Aorta (tissue), 5 donors: Measurements from ENCODE around the gene KNDC1. TPM values are rescaled to one million over a fixed set of nuclear protein-coding genes. Genes with fewer than 3 reads are reported as not detected.

Source experiments
- ATAC-seq: fragments of 200-7000 bp; cut with Tn5 transposase; one replicate; pipeline ENCODE4 v1.9.1; 2022; ENCODE audit warnings: moderate library complexity; ENCODE audit not compliant: low FRiP score
- DNase-seq, 2 donors: peaks; one replicate each; pipeline ENCODE4 v3.0.0-alpha.2; 2020
- H3K27ac ChIP-seq, 2 donors: one replicate each; pipeline ENCODE4 v1.5.1; 2013; ENCODE audit warnings: low read length in 2 of 2, mild to moderate bottlenecking in 2 of 2, moderate library complexity in 2 of 2, control low read depth in 1 of 2, inconsistent platforms in 1 of 2, low read depth in 1 of 2
- H3K27me3 ChIP-seq, 2 donors: one replicate each; pipeline ENCODE4 v1.6.1; 2013; ENCODE audit warnings: control low read depth in 1 of 2, low read length in 1 of 2, mild to moderate bottlenecking in 1 of 2, moderate library complexity in 1 of 2; ENCODE audit not compliant: insufficient read depth in 2 of 2, control insufficient read depth in 1 of 2
- H3K36me3 ChIP-seq, 2 donors: one replicate each; pipeline ENCODE4 v1.6.1; 2013; ENCODE audit warnings: control low read depth in 1 of 2, low read length in 1 of 2, mild to moderate bottlenecking in 1 of 2; ENCODE audit not compliant: insufficient read depth in 2 of 2, control insufficient read depth in 1 of 2
- H3K4me1 ChIP-seq, 2 donors: one replicate each; pipeline ENCODE4 v1.6.1; 2013; ENCODE audit warnings: low read length in 2 of 2, control low read depth in 1 of 2, mild to moderate bottlenecking in 1 of 2, moderate library complexity in 1 of 2; ENCODE audit not compliant: insufficient read depth in 2 of 2, control insufficient read depth in 1 of 2
- H3K4me3 ChIP-seq, 2 donors: one replicate each; pipeline ENCODE4 v1.5.1; 2013; ENCODE audit warnings: low read length in 2 of 2, control low read depth in 1 of 2, mild to moderate bottlenecking in 1 of 2
- H3K9me3 ChIP-seq: one replicate; pipeline ENCODE4 v1.6.1; 2013; ENCODE audit warnings: mild to moderate bottlenecking, low read length; ENCODE audit not compliant: control insufficient read depth
- WGBS, 2 donors: extraction: QIAGEN DNeasy Blood & Tissue Kit; methylation state at CpG; one replicate each; pipeline ENCODE4 v1.1.7; 2013; 5-methylcytosine and 5-hydroxymethylcytosine counted together
- intact Hi-C, 2 donors: fragments of 100-400 bp; cut with DNase I; formaldehyde crosslinking; loops; one replicate each; pipeline versions ENCODE4 v1.14.2 to v1.15.0; 2022
- polyA plus RNA-seq, 2 donors: library from polyadenylated mRNA; stranded (reverse); fragments of 200-250 nt; gene quantifications; one replicate each; pipeline ENCODE4 v1.2.3, GENCODE V29; 2013
- total RNA-seq, 2 donors: library from RNA; stranded (reverse); fragmentation: NEBNext Ultra II Directional; extraction: Animal tissue kit (Norgen Biotek cat#: 25700); gene quantifications; one replicate each; pipeline ENCODE4 v1.2.1, GENCODE V29; 2021
- donor health status: healthy with polysubstance abuse.
- donor health status: Bipolar disorder and iron deficiency.
- donor health status: DM: no; HTN: no; CAD: no.
- donor health status: DM: no; HTN: no; CAD: no.
- donor health status: DM: yes; HTN: yes; CAD: no.

KNDC1 gene
- total and polyA plus RNA-seq, 4 donors, result 0.05 to 0.36 (median 0.19) TPM

DNA sequence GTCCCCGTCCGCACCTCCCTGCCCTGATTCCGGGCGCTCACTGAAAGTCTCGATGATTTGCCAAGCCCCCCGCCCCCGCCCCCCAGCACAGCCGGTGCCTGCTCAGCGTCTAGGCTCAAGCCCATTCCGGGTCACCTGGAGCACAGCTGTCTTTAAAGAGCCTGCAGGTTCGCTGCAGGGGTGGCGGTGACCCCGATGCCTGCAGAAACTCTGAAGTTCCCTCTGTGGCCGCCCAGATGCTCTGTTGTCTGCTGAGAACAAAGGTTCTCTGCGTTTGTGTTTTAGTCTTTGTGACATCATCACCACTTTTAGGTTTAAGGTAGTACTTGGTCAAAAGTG is 78.4 kb downstream of the KNDC1 start:
- H3K4me3 ChIP-seq, result no peak overlapping the region
- 9 to 15% methylated on average over 15 of the region's 15 CpGs for whole genome bisulfite sequencing, 2 donors
- no peaks in the 10 kb centered on the region for H3K4me1 ChIP-seq
- H3K27ac ChIP-seq, result no peak overlapping the region
- no peaks in the 10 kb centered on the region for H3K36me3 ChIP-seq
- no peak for ATAC-seq
- DNase-seq, result no peak
- H3K27me3 ChIP-seq, result no peaks in the 10 kb centered on the region
- intact Hi-C loops, result no loop called here
- H3K9me3 ChIP-seq, result no peaks in the 10 kb centered on the region

DNA sequence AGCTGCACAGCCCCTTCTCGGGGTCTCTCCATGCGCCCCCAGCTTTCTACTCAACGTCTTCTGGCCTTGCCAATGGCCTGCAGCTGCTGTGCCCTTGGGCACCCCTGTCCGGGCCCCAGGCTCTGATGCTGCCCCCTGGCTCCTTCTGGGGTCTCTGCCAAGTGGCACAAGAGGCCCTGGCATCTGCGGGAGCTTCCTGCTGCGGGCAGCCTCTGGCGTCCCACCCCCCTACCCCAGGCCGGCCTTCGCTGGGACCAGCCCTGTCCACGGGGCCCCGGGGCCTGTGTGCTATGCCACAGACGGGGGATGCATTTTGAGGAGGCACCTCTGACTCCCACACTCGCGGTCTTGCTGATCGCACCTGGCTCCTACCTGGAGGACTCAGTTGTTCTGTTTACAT is 80.0 kb downstream of the KNDC1 start:
- Histone ChIP-seq H3K4me3 (no peak overlapping the region), H3K4me1 (no peaks in the 10 kb centered on the region), H3K27me3 (no peaks in the 10 kb centered on the region), H3K36me3 (no peaks in the 10 kb centered on the region), H3K9me3 (no peaks in the 10 kb centered on the region), H3K27ac (no peak overlapping the region)
- intact Hi-C loops, result no loop called here
- ATAC-seq (no peak), DNase-seq (no peak)
- WGBS, 2 donors, result 67% methylated on average over 15 of the region's 15 CpGs

DNA sequence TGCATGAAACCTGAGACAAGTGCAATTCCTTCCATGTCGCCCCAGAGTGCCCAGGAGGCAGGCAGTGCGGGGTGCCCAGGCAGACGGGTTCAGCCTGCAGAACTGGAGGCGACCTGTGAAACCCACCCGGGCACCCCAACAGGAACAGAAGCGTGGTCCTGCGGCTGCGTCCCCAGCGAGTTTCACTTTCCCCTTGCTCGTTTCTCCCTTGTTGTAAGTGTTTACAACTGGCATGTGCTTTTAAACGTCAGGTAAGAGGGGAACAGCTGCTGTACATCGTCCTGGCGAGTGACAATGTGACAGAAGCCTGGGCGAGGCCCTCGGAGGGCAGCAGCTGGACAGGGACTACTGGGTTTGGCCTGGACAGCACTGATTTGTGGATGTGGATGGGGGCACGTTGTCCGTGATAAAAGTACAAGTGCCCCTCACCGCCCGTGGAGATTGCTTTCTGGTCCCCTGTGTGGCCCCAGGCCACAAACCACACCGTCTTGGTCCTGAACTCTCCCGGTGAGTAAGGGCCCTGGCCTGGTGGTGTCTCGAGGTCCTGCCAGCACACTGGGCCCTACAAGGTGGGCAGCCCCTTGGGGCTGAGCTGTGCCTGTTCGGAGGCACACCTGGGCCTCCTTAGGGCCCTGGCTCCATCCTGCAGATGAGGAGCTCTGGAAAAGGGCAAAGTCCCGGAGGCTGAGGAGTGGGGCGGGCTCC is 81.6 kb downstream of the KNDC1 start:
- no peaks in the 10 kb centered on the region for H3K4me1 ChIP-seq
- no peaks in the 10 kb centered on the region for H3K27me3 ChIP-seq
- no peak overlapping the region for H3K4me3 ChIP-seq
- H3K9me3 ChIP-seq, result no peaks in the 10 kb centered on the region
- intact Hi-C loops, result no loop called here
- DNase-seq (no peak), ATAC-seq (no peak)
- no peak overlapping the region for H3K27ac ChIP-seq
- no peaks in the 10 kb centered on the region for H3K36me3 ChIP-seq
- 74 to 76% methylated on average over 25 of the region's 25 CpGs for WGBS, 2 donors

DNA sequence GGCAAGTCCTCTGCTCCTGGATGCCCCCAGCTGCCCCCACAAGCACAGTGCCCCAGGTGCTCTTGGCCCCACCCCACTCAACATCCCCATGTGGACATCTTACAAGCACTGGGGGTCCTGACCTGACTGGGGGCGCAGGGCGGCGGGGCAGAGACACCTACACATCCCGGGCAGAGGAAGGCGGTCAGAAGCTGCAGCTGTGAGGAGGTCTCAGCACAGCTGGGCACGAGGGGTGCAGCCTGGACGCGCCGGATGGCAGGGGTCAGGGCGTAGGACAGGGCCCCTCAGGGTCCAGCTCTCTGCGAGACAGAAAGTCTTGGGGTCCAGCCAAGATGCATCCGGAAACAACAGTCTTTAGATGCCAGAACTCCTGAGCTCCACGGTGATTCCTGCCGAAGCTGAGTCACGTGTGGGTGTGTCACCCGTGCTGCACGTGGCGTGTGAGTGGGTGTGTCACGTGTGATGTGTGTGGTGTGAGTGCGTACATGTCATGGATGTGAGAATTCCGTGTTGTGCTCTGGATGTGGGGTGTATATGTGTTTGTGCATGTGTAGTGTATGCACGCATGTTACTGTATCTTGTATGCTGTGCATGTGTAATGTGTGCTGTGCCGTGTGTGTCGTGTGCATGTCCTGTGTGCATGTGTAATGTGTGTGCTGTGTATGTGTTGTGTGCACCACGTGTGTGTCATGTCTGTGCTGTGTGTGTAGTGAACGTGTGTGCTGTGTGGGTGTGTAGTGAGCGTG is 82.8 kb downstream of the KNDC1 start:
- WGBS, 2 donors, result 79 to 83% methylated on average over 27 of the region's 27 CpGs
- Histone ChIP-seq H3K4me3 (no peak overlapping the region), H3K4me1 (no peaks in the 10 kb centered on the region), H3K36me3 (no peaks in the 10 kb centered on the region), H3K9me3 (no peaks in the 10 kb centered on the region), H3K27ac (no peak overlapping the region), H3K27me3 (no peaks in the 10 kb centered on the region)
- ATAC-seq (no peak), DNase-seq (no peak)
- intact Hi-C loops, result no loop called here

DNA sequence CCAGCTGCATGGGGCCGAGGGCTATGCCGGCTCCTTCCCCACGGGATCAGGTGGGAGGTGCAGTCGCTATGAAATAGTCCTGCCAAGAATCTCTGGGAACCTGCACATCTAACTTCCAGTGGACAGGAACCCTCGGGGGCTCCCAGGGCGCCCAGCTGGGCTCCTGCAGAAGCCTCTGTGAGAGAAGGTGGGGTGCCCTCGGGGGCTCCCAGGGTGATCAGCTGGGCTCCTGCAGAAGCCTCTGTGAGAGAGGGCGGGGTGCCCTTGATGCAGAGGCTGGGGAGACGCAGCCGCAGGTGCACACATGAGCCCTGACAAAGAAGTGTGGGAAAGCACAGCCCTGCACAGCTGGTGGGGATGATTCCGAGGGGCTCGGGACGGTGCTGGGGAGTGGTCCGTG is 83.6 kb downstream of the KNDC1 start:
- intact Hi-C loops, result no loop called here
- DNase-seq (no peak), ATAC-seq (no peak)
- H3K4me3 ChIP-seq, result no peak overlapping the region
- H3K36me3 ChIP-seq, result no peaks in the 10 kb centered on the region
- H3K9me3 ChIP-seq, result no peaks in the 10 kb centered on the region
- 65 to 73% methylated on average over 12 to 14 of the region's 14 CpGs for WGBS, 2 donors
- H3K27me3 ChIP-seq, result no peaks in the 10 kb centered on the region
- no peaks in the 10 kb centered on the region for H3K4me1 ChIP-seq
- H3K27ac ChIP-seq, result no peak overlapping the region

DNA sequence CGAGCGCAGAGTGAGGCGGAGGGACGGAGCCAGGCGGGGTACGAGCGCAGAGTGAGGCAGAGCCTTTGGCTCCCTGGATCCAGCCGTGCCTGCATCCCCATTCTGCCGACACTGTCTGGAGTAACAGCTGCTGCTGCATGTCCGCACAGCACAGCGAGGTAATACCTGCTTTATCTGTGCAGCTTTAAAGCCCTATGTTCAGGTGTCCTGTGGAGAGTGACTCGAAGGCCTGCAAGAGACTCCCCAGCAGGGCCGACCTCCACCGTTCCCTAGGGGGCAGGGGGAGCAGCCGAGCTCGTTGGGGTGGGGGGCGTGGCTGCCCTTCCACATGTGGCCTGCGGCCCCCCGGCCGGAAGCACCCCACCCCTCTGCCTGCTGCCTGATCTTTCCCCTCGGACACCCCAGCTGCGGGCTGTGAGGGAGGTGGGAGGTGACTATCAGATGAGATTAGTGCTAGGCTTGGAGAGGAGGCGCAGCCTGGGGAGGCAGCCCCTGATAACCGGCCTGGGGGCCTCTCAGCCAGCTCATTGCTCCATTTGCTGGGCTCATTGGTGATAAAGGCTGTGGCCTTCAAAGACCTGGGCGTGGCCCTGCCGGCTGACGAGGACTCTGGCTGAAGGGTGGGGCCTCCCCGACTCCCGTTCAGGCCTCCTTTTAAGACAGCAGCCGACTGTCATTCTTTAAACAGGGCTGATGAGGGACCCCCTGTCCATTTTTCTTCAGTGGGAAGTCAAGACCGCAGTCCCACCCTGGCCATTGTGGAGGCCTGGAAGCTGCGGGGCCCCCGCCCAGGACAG is 85.6 kb downstream of the KNDC1 start:
- H3K27me3 ChIP-seq, result no peaks in the 10 kb centered on the region

DNA sequence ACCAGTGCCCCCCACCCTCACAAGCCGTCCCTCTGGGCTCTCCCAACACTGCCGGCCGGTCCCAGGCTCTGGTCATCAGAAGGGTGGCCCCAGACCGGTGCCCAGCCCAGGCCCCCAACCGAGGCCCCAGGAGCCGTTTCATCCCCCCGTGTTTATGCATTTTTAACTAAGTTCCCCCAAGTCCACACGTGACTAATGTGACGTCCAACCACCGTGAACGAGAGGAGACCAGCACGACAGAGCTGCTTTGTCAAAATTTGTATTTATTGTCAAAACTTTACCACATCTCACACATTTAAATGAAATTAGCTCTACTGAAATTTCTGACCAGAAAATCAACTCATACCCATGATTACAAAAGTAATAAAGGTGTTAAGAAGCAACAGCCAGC is 86.2 kb downstream of the KNDC1 start:
- Histone ChIP-seq H3K4me3 (no peak overlapping the region), H3K27ac (no peak overlapping the region), H3K9me3 (no peaks in the 10 kb centered on the region), H3K27me3 (no peaks in the 10 kb centered on the region), H3K36me3 (no peaks in the 10 kb centered on the region), H3K4me1 (no peaks in the 10 kb centered on the region)
- 48 to 52% methylated on average over 12 of the region's 12 CpGs for WGBS, 2 donors
- DNase-seq (no peak), ATAC-seq (no peak)
- intact Hi-C loops, result no loop called here

More for the DNA sequence above, 85.6 kb downstream of the KNDC1 start:
- Histone ChIP-seq H3K36me3 (no peaks in the 10 kb centered on the region), H3K4me3 (no peak overlapping the region), H3K27ac (no peak overlapping the region), H3K9me3 (no peaks in the 10 kb centered on the region), H3K4me1 (no peaks in the 10 kb centered on the region)
- WGBS, 2 donors, result 60 to 63% methylated on average over 33 of the region's 33 CpGs
- no peak for DNase-seq
- no peak for ATAC-seq
- intact Hi-C loops, result no loop called here

DNA sequence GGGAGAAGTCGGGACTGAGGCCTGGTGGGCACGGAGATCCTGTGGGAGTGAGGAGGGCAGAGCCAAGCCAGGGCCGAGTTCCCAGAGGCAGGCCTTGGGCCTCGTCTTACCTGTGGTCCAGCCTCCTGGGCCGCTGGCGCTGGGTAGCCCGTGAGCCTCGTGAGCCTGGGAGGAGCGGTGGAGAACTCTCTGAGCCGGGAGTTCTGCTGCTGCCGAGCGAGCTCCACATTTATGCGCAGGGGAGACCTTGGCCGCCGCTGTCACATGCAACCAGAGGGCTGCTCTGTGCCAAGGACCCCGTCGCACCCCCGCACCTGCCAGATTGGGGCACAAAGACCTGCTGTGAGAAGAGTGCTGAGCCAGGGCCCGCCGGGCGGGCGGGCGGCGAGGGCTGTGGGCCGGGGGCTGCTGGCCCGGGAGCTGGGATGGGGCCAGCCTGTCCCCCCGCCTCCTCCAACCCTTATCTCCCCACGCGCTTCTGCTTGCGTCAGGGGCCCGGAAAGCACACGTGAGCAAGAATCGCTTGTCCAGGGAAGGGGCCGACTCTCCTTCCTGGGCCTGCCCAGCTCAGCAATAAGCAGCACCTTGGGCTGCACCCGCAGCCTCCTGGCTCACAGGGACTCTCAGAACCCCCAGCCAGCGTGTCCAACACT is 87.8 kb downstream of the KNDC1 start:
- Histone ChIP-seq H3K27me3 (no peaks in the 10 kb centered on the region), H3K4me3 (no peak overlapping the region), H3K9me3 (no peaks in the 10 kb centered on the region), H3K36me3 (no peaks in the 10 kb centered on the region), H3K4me1 (no peaks in the 10 kb centered on the region), H3K27ac (no peak overlapping the region)
- ATAC-seq (no peak), DNase-seq (no peak)
- intact Hi-C loops, result no loop called here
- 74 to 78% methylated on average over 36 of the region's 36 CpGs for WGBS, 2 donors
